Measurements from ENCODE around the gene SFXN4. TPM values are rescaled to one million over a fixed set of nuclear protein-coding genes. Genes with fewer than 3 reads are reported as not detected.

The SFXN4 gene
- total and polyA plus RNA-seq, 4 donors: 10.6 to 40.4 (median 22.0) TPM

DNA sequence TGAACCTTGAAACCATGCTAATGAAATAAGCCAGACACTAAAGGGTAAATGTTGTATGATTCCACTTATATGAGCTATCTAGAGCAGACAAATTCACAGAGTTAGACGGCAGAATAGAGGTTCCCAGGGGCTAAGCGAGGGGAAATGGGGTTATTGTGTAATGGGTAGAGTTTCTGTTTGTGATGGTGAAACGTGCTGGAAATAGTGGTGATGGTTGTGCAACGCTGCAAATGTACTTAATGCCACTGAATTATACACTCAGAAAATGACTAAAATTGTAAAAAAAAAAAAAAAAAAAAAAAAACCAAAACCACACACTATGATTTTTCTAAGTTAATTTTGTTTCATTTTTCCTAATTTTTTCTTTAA, 30.0 kb downstream of the SFXN4 start:
- H3K4me1 ChIP-seq (ENCODE audit: control insufficient read depth in 5 of 5, insufficient read depth in 5 of 5, low read length in 5 of 5): peaks cover 0 to 26% (median 1%) of the 10 kb centered on the region in 5 donors

DNA sequence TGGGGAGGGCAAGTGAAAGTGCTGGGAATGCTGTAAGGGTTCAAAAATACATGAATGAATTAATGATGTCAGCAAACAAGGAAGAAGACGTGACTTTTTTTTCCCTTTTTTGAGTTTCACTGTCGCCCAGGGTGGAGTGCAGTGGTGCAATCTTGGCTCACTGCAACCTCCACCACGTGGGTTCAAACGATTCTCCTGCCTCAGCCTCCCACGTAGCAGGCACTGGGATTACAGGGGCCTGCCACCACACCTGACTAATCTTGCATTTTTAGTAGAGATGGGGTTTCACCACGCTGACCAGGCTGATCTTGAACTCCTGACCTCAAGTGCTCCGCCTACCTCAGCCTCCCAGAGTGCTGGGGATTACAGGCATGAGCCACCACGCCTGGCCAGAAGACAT, 31.6 kb downstream of the SFXN4 start:
- Histone ChIP-seq H3K9ac (ENCODE audit: insufficient read depth in 1 of 2, low read length in 2 of 2) (no peak overlapping the region), H3K36me3 (ENCODE audit: control insufficient read depth in 4 of 4, insufficient read depth in 4 of 4, low read length in 4 of 4) (peaks cover 0 to 33% (median 17%) of the 10 kb centered on the region in 4 donors), H3K9me3 (ENCODE audit: control insufficient read depth in 4 of 4, insufficient read depth in 3 of 4, low read length in 3 of 4) (no peaks in the 10 kb centered on the region), H3K27ac (ENCODE audit: low read depth in 1 of 2, low read length in 1 of 2) (no peak overlapping the region), H3K4me3 (no peak overlapping the region), H3K4me1 (ENCODE audit: control insufficient read depth in 5 of 5, insufficient read depth in 5 of 5, low read length in 5 of 5) (peaks cover 0 to 27% (median 2%) of the 10 kb centered on the region in 5 donors), H3K27me3 (ENCODE audit: control insufficient read depth in 3 of 3, insufficient read depth in 3 of 3, low read length in 2 of 3) (no peaks in the 10 kb centered on the region)
- TF ChIP-seq, protein P1, sequence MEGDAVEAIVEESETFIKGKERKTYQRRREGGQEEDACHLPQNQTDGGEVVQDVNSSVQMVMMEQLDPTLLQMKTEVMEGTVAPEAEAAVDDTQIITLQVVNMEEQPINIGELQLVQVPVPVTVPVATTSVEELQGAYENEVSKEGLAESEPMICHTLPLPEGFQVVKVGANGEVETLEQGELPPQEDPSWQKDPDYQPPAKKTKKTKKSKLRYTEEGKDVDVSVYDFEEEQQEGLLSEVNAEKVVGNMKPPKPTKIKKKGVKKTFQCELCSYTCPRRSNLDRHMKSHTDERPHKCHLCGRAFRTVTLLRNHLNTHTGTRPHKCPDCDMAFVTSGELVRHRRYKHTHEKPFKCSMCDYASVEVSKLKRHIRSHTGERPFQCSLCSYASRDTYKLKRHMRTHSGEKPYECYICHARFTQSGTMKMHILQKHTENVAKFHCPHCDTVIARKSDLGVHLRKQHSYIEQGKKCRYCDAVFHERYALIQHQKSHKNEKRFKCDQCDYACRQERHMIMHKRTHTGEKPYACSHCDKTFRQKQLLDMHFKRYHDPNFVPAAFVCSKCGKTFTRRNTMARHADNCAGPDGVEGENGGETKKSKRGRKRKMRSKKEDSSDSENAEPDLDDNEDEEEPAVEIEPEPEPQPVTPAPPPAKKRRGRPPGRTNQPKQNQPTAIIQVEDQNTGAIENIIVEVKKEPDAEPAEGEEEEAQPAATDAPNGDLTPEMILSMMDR (IDR thresholded peaks at IDR 0.05; ENCODE audit: control extremely low read depth, extremely low read depth): no peak
- ATAC-seq (ENCODE audit: insufficient read depth, low FRiP score): no peak
- no peak for DNase-seq
- WGBS, 2 donors: 51 to 79% methylated on average over 8 of the region's 8 CpGs

More for the DNA sequence above, 30.0 kb downstream of the SFXN4 start:
- Histone ChIP-seq H3K9ac (ENCODE audit: insufficient read depth in 1 of 2, low read length in 2 of 2) (no peak overlapping the region), H3K27ac (ENCODE audit: low read depth in 1 of 2, low read length in 1 of 2) (no peak overlapping the region), H3K9me3 (ENCODE audit: control insufficient read depth in 4 of 4, insufficient read depth in 3 of 4, low read length in 3 of 4) (no peaks in the 10 kb centered on the region), H3K27me3 (ENCODE audit: control insufficient read depth in 3 of 3, insufficient read depth in 3 of 3, low read length in 2 of 3) (no peaks in the 10 kb centered on the region), H3K36me3 (ENCODE audit: control insufficient read depth in 4 of 4, insufficient read depth in 4 of 4, low read length in 4 of 4) (peaks cover 0 to 18% (median 13%) of the 10 kb centered on the region in 4 donors), H3K4me3 (no peak overlapping the region)
- DNase-seq (peak; percentile 37 to 85 (median 68)), ATAC-seq (ENCODE audit: insufficient read depth, low FRiP score) (no peak)
- TF ChIP-seq, protein P1 (IDR thresholded peaks at IDR 0.05; ENCODE audit: control extremely low read depth, extremely low read depth): no peak
- 20 to 43% methylated on average over 4 of the region's 4 CpGs for WGBS, 2 donors

DNA sequence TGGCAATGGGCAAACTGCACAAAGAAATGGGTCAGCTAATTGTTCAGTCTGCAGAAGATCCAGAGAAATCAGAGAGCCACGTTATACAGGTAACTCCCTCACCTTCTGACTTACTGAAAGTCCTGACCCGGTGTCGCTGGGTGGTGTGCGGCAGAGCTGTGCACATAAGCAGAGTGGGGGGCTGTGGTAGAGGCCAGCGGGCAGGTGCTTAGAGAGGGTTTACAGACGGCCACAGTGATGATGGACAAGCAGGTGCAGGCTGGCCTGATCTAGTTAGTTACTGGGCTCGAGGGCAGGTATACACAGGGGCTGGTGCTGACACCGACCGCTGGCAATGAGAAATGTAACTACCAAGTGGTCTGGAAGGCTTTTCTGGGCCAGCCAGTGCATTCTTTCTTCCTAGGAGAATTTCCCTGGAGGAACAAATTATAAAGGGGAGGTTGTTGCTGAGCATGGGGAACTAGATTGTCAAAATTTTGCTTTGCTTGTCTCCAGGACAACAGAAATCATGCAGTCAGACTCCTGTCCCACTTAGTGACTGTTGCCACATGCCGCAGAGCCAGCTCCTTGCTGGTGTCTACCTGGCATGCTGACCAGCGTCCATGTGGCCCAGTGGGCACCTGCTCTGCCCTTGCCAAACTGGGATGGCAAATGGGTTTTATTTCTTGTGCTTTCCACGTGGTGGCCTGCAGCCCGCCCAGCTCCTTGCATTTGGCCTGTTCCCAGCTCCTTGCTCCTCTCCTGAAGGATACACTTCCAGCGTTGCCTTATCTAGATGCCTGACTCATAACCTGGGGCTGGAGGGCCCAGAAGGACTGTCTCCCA, 32.8 kb downstream of the SFXN4 start:
- Histone ChIP-seq H3K9ac (ENCODE audit: insufficient read depth in 1 of 2, low read length in 2 of 2) (no peak overlapping the region), H3K36me3 (ENCODE audit: control insufficient read depth in 4 of 4, insufficient read depth in 4 of 4, low read length in 4 of 4) (peaks cover 0 to 32% (median 18%) of the 10 kb centered on the region in 4 donors), H3K9me3 (ENCODE audit: control insufficient read depth in 4 of 4, insufficient read depth in 3 of 4, low read length in 3 of 4) (no peaks in the 10 kb centered on the region), H3K4me3 (no peak overlapping the region), H3K4me1 (ENCODE audit: control insufficient read depth in 5 of 5, insufficient read depth in 5 of 5, low read length in 5 of 5) (peaks cover 0 to 27% (median 2%) of the 10 kb centered on the region in 5 donors), H3K27me3 (ENCODE audit: control insufficient read depth in 3 of 3, insufficient read depth in 3 of 3, low read length in 2 of 3) (no peaks in the 10 kb centered on the region), H3K27ac (ENCODE audit: low read depth in 1 of 2, low read length in 1 of 2) (no peak overlapping the region)
- ATAC-seq (ENCODE audit: insufficient read depth, low FRiP score) (no peak), DNase-seq (no peak)
- WGBS, 2 donors: 82 to 89% methylated on average over 14 of the region's 14 CpGs
- TF ChIP-seq, protein P1 (IDR thresholded peaks at IDR 0.05; ENCODE audit: control extremely low read depth, extremely low read depth): no peak

Measured in lung (tissue), 12 donors.